ENCODE data around the gene MRPL19. TPM values are rescaled to one million over a fixed set of nuclear protein-coding genes. Genes with fewer than 3 reads are reported as not detected.

Gene MRPL19
- polyA plus RNA-seq, 3 donors: 4.5 to 25.0 (median 25.0) TPM

GRCh38 chr2:75622929-75623328 is 23.7 kb upstream of the MRPL19 start:
- no peak overlapping the region for H2AFZ ChIP-seq (ENCODE audit: insufficient read depth, low read depth, low read length, poor library complexity, severe bottlenecking)
- no peak overlapping the region for H3K4me2 ChIP-seq (replicated peaks; ENCODE audit: extremely low read depth, low read length, poor library complexity, severe bottlenecking)
- no peaks in the 10 kb centered on the region for H3K9me3 ChIP-seq (replicated peaks in 1 of 2; ENCODE audit: control insufficient read depth in 1 of 2, insufficient read depth in 1 of 2, low read length in 2 of 2)
- no peaks in the 10 kb centered on the region for H4K20me1 ChIP-seq (ENCODE audit: insufficient read depth, low read length)
- intact Hi-C loops (cut with micrococcal nuclease): no loop called here
- H3K27ac ChIP-seq (ENCODE audit: low read depth in 1 of 2, low read length in 2 of 2): no peak overlapping the region
- H3K4me3 ChIP-seq (replicated peaks in 1 of 3; ENCODE audit: low read depth in 2 of 3, low read length in 3 of 3): no peak overlapping the region
- no peaks in the 10 kb centered on the region for H3K36me3 ChIP-seq (replicated peaks in 1 of 2; ENCODE audit: control insufficient read depth in 1 of 2, insufficient read depth in 2 of 2, low read length in 2 of 2)
- no peaks in the 10 kb centered on the region for H3K79me2 ChIP-seq (ENCODE audit: insufficient read depth, low read length)
- no peak for TF ChIP-seq CTCF (IDR thresholded peaks at IDR 0.05)
- H3K36me3 Mint-ChIP-seq: no peaks in the 10 kb centered on the region
- H3K4me3 Mint-ChIP-seq: no peak overlapping the region
- H3K9ac ChIP-seq (ENCODE audit: insufficient read depth, low read length, poor library complexity, severe bottlenecking): no peak overlapping the region
- DNase-seq: no peak
- WGBS (ENCODE audit: insufficient coverage): 74% methylated on average over 2 of the region's 3 CpGs
- no peaks in the 10 kb centered on the region for H3K4me1 Mint-ChIP-seq
- peaks cover 0 to 2% of the 10 kb centered on the region in 2 donors for H3K27me3 ChIP-seq (ENCODE audit: control insufficient read depth in 2 of 2, insufficient read depth in 2 of 2, low read length in 2 of 2)
- H3K27me3 Mint-ChIP-seq (ENCODE audit: low read depth in 3 of 3): peaks cover 9 to 10% (median 10%) of the 10 kb centered on the region in 3 donors
- no peak overlapping the region for H3K27ac Mint-ChIP-seq
- H3K4me1 ChIP-seq (ENCODE audit: control insufficient read depth in 1 of 2, insufficient read depth in 2 of 2, low read length in 2 of 2): no peaks in the 10 kb centered on the region
- peaks cover 0 to 3% (median 0%) of the 10 kb centered on the region in 7 donors for H3K9me3 Mint-ChIP-seq

- H3K36me3 Mint-ChIP-seq: no peaks in the 10 kb centered on the region
- H3K36me3 ChIP-seq (replicated peaks in 1 of 2; ENCODE audit: control insufficient read depth in 1 of 2, insufficient read depth in 2 of 2, low read length in 2 of 2): no peaks in the 10 kb centered on the region
Observed at GRCh38 chr2:75627902-75628504, 18.6 kb upstream of the MRPL19 start.

More at GRCh38 chr2:75627902-75628504, 18.6 kb upstream of the MRPL19 start:
- DNase-seq: peak in 2 of 3 donors; percentile 37 to 41
- Mint-ChIP-seq H3K4me1 (no peaks in the 10 kb centered on the region), H3K4me3 (no peak overlapping the region), H3K27ac (no peak overlapping the region), H3K27me3 (ENCODE audit: low read depth in 3 of 3) (peaks cover 6 to 11% (median 9%) of the 10 kb centered on the region in 3 donors), H3K9me3 (no peaks in the 10 kb centered on the region)
- no peak overlapping the region for H3K27ac ChIP-seq (ENCODE audit: low read depth in 1 of 2, low read length in 2 of 2)
- no peaks in the 10 kb centered on the region for H4K20me1 ChIP-seq (ENCODE audit: insufficient read depth, low read length)
- H3K9me3 ChIP-seq (replicated peaks in 1 of 2; ENCODE audit: control insufficient read depth in 1 of 2, insufficient read depth in 1 of 2, low read length in 2 of 2): no peaks in the 10 kb centered on the region
- H3K4me1 ChIP-seq (ENCODE audit: control insufficient read depth in 1 of 2, insufficient read depth in 2 of 2, low read length in 2 of 2): no peaks in the 10 kb centered on the region
- WGBS (ENCODE audit: insufficient coverage): 0% methylated on average over 1 of the region's 4 CpGs
- H3K4me3 ChIP-seq (replicated peaks in 1 of 3; ENCODE audit: low read depth in 2 of 3, low read length in 3 of 3): no peak overlapping the region
- H2AFZ ChIP-seq (ENCODE audit: insufficient read depth, low read depth, low read length, poor library complexity, severe bottlenecking): no peak overlapping the region
- H3K4me2 ChIP-seq (replicated peaks; ENCODE audit: extremely low read depth, low read length, poor library complexity, severe bottlenecking): no peak overlapping the region
- intact Hi-C loops (cut with micrococcal nuclease): no loop called here
- no peaks in the 10 kb centered on the region for H3K79me2 ChIP-seq (ENCODE audit: insufficient read depth, low read length)
- no peak overlapping the region for H3K9ac ChIP-seq (ENCODE audit: insufficient read depth, low read length, poor library complexity, severe bottlenecking)
- TF ChIP-seq CTCF (IDR thresholded peaks at IDR 0.05): peak; percentile 90
- H3K27me3 ChIP-seq (ENCODE audit: control insufficient read depth in 2 of 2, insufficient read depth in 2 of 2, low read length in 2 of 2): peaks cover 0 to 2% of the 10 kb centered on the region in 2 donors

Data from CD14-positive monocyte (primary cell).